ENCODE results near the gene ZDHHC6. TPM values are rescaled to one million over a fixed set of nuclear protein-coding genes. Genes with fewer than 3 reads are reported as not detected.

Gene ZDHHC6
- polyA plus RNA-seq, 1 donor from 2014 or later = 50.5 TPM

DNA sequence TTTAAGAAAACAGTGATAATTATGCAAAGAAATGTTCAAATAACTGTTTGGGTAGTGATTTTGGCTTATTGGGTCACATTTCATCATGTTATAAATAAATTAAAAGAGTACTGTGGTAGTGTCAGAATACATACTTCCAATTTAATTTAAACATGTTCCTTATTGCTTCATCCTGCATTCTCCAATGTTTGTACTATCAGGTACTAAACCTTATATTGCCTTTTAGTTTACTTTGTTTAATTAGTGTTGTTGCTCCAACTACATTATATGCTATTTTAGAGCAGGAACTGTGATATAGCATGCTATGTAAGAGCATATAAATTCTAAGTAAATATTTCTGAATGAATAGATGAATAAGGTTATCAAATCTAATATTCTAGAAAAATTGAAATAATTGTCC is 41.2 kb upstream of the ZDHHC6 start:
- Histone ChIP-seq H4K20me1 (ENCODE audit: insufficient read depth) (no peaks in the 10 kb centered on the region), H3K9me2 (ENCODE audit: insufficient read depth, low read length) (no peaks in the 10 kb centered on the region), H3F3A (ENCODE audit: insufficient read depth, low read length, poor library complexity, severe bottlenecking) (no peaks in the 10 kb centered on the region), H2AFZ (ENCODE audit: low read depth, low read length) (no peak overlapping the region), H3K9ac (ENCODE audit: low read length) (no peak overlapping the region), H3K79me2 (replicated peaks; ENCODE audit: insufficient read depth, low read length) (no peaks in the 10 kb centered on the region), H3K4me2 (ENCODE audit: low read length) (no peak overlapping the region), H3K9me3 (ENCODE audit: low read length) (no peaks in the 10 kb centered on the region), H3K27me3 (ENCODE audit: insufficient read depth, low read depth, low read length) (no peaks in the 10 kb centered on the region), H3K4me3 (ENCODE audit: low read length) (no peak overlapping the region), H3K27ac (ENCODE audit: low read length) (no peak overlapping the region), H3K36me3 (ENCODE audit: insufficient read depth, low read length) (no peaks in the 10 kb centered on the region)
- TF ChIP-seq MXI1 (conservative IDR thresholded peaks at IDR 0.05; ENCODE audit: poor library complexity, severe bottlenecking) (no peak), SMC3 (conservative IDR thresholded peaks at IDR 0.05; ENCODE audit: poor library complexity) (no peak), TAF1 (IDR thresholded peaks at IDR 0.05; ENCODE audit: low read depth) (no peak), EP300 (conservative IDR thresholded peaks at IDR 0.05; ENCODE audit: poor library complexity, severe bottlenecking) (no peak), EZH2 (IDR thresholded peaks at IDR 0.05; ENCODE audit: borderline replicate concordance, insufficient read depth, low read length, poor library complexity, severe bottlenecking) (no peak), RAD21 (conservative IDR thresholded peaks at IDR 0.05) (no peak), POLR2AphosphoS5 (IDR thresholded peaks at IDR 0.05) (no peak)
- TF ChIP-seq, protein P1, sequence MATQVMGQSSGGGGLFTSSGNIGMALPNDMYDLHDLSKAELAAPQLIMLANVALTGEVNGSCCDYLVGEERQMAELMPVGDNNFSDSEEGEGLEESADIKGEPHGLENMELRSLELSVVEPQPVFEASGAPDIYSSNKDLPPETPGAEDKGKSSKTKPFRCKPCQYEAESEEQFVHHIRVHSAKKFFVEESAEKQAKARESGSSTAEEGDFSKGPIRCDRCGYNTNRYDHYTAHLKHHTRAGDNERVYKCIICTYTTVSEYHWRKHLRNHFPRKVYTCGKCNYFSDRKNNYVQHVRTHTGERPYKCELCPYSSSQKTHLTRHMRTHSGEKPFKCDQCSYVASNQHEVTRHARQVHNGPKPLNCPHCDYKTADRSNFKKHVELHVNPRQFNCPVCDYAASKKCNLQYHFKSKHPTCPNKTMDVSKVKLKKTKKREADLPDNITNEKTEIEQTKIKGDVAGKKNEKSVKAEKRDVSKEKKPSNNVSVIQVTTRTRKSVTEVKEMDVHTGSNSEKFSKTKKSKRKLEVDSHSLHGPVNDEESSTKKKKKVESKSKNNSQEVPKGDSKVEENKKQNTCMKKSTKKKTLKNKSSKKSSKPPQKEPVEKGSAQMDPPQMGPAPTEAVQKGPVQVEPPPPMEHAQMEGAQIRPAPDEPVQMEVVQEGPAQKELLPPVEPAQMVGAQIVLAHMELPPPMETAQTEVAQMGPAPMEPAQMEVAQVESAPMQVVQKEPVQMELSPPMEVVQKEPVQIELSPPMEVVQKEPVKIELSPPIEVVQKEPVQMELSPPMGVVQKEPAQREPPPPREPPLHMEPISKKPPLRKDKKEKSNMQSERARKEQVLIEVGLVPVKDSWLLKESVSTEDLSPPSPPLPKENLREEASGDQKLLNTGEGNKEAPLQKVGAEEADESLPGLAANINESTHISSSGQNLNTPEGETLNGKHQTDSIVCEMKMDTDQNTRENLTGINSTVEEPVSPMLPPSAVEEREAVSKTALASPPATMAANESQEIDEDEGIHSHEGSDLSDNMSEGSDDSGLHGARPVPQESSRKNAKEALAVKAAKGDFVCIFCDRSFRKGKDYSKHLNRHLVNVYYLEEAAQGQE (IDR thresholded peaks at IDR 0.05; ENCODE audit: borderline replicate concordance) = no peak
- TF ChIP-seq, protein P2, sequence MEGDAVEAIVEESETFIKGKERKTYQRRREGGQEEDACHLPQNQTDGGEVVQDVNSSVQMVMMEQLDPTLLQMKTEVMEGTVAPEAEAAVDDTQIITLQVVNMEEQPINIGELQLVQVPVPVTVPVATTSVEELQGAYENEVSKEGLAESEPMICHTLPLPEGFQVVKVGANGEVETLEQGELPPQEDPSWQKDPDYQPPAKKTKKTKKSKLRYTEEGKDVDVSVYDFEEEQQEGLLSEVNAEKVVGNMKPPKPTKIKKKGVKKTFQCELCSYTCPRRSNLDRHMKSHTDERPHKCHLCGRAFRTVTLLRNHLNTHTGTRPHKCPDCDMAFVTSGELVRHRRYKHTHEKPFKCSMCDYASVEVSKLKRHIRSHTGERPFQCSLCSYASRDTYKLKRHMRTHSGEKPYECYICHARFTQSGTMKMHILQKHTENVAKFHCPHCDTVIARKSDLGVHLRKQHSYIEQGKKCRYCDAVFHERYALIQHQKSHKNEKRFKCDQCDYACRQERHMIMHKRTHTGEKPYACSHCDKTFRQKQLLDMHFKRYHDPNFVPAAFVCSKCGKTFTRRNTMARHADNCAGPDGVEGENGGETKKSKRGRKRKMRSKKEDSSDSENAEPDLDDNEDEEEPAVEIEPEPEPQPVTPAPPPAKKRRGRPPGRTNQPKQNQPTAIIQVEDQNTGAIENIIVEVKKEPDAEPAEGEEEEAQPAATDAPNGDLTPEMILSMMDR (IDR thresholded peaks at IDR 0.05; ENCODE audit: poor library complexity, severe bottlenecking) = no peak

DNA sequence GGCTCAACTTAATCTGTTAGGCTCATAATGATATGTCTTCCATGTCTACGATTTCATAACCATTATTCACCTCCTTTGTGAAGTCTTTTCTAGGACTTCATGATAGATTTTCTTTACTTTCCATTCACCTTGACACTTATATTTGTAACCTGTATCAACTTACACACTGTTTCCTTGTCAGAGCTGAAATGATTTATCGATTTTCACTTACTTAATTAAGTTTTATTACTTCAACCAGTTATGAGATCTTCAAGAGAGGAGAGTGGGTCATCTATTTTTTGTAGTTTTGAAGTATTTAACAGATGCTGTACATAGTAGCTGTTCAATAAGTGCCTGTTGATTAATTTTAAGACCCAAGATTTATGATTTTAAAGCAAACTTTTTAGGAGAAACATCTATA is 37.7 kb upstream of the ZDHHC6 start:
- Histone ChIP-seq H3K27me3 (ENCODE audit: insufficient read depth, low read depth, low read length) (no peaks in the 10 kb centered on the region), H3K4me3 (ENCODE audit: low read length) (no peak overlapping the region), H3F3A (ENCODE audit: insufficient read depth, low read length, poor library complexity, severe bottlenecking) (no peaks in the 10 kb centered on the region), H3K27ac (ENCODE audit: low read length) (no peak overlapping the region), H3K36me3 (ENCODE audit: insufficient read depth, low read length) (no peaks in the 10 kb centered on the region), H2AFZ (ENCODE audit: low read depth, low read length) (no peak overlapping the region), H3K9ac (ENCODE audit: low read length) (no peak overlapping the region), H3K4me2 (ENCODE audit: low read length) (no peak overlapping the region), H3K9me2 (ENCODE audit: insufficient read depth, low read length) (no peaks in the 10 kb centered on the region), H3K9me3 (ENCODE audit: low read length) (no peaks in the 10 kb centered on the region), H3K79me2 (replicated peaks; ENCODE audit: insufficient read depth, low read length) (no peaks in the 10 kb centered on the region), H4K20me1 (ENCODE audit: insufficient read depth) (no peaks in the 10 kb centered on the region)
- no peak for TF ChIP-seq MXI1 (conservative IDR thresholded peaks at IDR 0.05; ENCODE audit: poor library complexity, severe bottlenecking)
- no peak for TF ChIP-seq RAD21 (conservative IDR thresholded peaks at IDR 0.05)
- TF ChIP-seq POLR2AphosphoS5 (IDR thresholded peaks at IDR 0.05) = no peak
- no peak for TF ChIP-seq SMC3 (conservative IDR thresholded peaks at IDR 0.05; ENCODE audit: poor library complexity)
- TF ChIP-seq TAF1 (IDR thresholded peaks at IDR 0.05; ENCODE audit: low read depth) = no peak
- no peak for TF ChIP-seq EP300 (conservative IDR thresholded peaks at IDR 0.05; ENCODE audit: poor library complexity, severe bottlenecking)
- TF ChIP-seq, protein P1 (IDR thresholded peaks at IDR 0.05; ENCODE audit: borderline replicate concordance) = no peak
